Spleen (tissue), 11 donors: ENCODE data around the gene NCF2. TPM values are rescaled to one million over a fixed set of nuclear protein-coding genes. Genes with fewer than 3 reads are reported as not detected.
A peak's percentile ranks its signal among the peaks of the same experiment; 100 is the strongest.

Experiments
- DNase-seq: peaks from one replicate; pipeline ENCODE4 v3.0.0-alpha.2; 2020
- H3K27ac ChIP-seq, 8 donors: fragments of 200-600 bp; sonication (generic) in 7 of 8; 1 replicate in 4 of 8; 2 replicates in 4 of 8; pipeline versions ENCODE4 v1.5.0 to v1.8.0; 2016 to 2021; ENCODE audit warnings: inconsistent platforms in 4 of 8, mild to moderate bottlenecking in 4 of 8, moderate library complexity in 1 of 8
- H3K27me3 ChIP-seq, 7 donors: fragments of 200-600 bp; sonication (generic) in 6 of 7; replicated peaks in 1 of 7; 1 replicate in 4 of 7; 2 replicates in 3 of 7; pipeline versions ENCODE4 v1.5.0 to v1.8.0; 2016 to 2021; ENCODE audit warnings: inconsistent platforms in 3 of 7, mild to moderate bottlenecking in 1 of 7
- H3K36me3 ChIP-seq, 6 donors: fragments of 200-600 bp; sonication (generic) in 5 of 6; 1 replicate in 4 of 6; 2 replicates in 2 of 6; pipeline versions ENCODE4 v1.5.0 to v1.8.0; 2016 to 2021; ENCODE audit warnings: inconsistent platforms in 2 of 6
- H3K4me1 ChIP-seq, 6 donors: fragments of 200-600 bp; sonication (generic) in 5 of 6; 1 replicate in 3 of 6; 2 replicates in 3 of 6; pipeline versions ENCODE4 v1.5.0 to v1.8.0; 2016 to 2021; ENCODE audit warnings: inconsistent platforms in 3 of 6
- H3K4me3 ChIP-seq, 8 donors: fragments of 200-600 bp; sonication (generic) in 7 of 8; 1 replicate in 4 of 8; 2 replicates in 4 of 8; pipeline versions ENCODE4 v1.5.0 to v1.8.0; 2016 to 2021; ENCODE audit warnings: inconsistent platforms in 4 of 8, mild to moderate bottlenecking in 4 of 8, moderate library complexity in 2 of 8
- H3K9me3 ChIP-seq, 8 donors: fragments of 200-600 bp; sonication (generic) in 7 of 8; 1 replicate in 4 of 8; 2 replicates in 4 of 8; pipeline versions ENCODE4 v1.5.0 to v1.8.0; 2016 to 2021; ENCODE audit warnings: inconsistent platforms in 4 of 8
- POLR2A ChIP-seq, 3 donors: fragments of 450-650 bp; IDR thresholded peaks; one replicate each; pipeline ENCODE4 v1.5.1; 2017; ENCODE audit warnings: antibody characterized with exemption in 3 of 3, mild to moderate bottlenecking in 1 of 3
- POLR2AphosphoS5 ChIP-seq, 3 donors: sonication (generic); formaldehyde crosslinking; IDR thresholded peaks; one replicate each; pipeline ENCODE4 v1.5.1; 2017; ENCODE audit warnings: antibody characterized with exemption in 3 of 3
- WGBS, 5 donors: extraction: QIAGEN DNeasy Blood & Tissue Kit in 3 of 5; methylation state at CpG; one replicate each; pipeline versions ENCODE4 v1.1.5 to v1.1.7; 2013 to 2018; 5-methylcytosine and 5-hydroxymethylcytosine counted together
- intact Hi-C: fragments of 100-400 bp; cut with DNase I; formaldehyde crosslinking; loops from one replicate; pipeline ENCODE4 v1.15.0; 2023; ENCODE audit warnings: low total_unique reads
- polyA plus RNA-seq, 3 donors: library from polyadenylated mRNA; stranded (reverse); fragments of 200-250 nt; gene quantifications; one replicate each; pipeline ENCODE4 v1.2.1, GENCODE V29; 2013
- total RNA-seq, 7 donors: library from RNA; depleted of rRNA in 3 of 7; stranded (reverse); fragments of >200 nt in 3 of 7; fragmentation: NEBNext Ultra II Directional in 4 of 7; extraction: Animal tissue kit (Norgen Biotek cat#: 25700) in 4 of 7; gene quantifications; one replicate each; pipeline versions ENCODE4 v1.1.0 to v1.2.1, GENCODE V29; 2016 to 2021
- TF ChIP-seq, protein P1 (sequence below), 11 experiments: fragments of 200-600 bp in 7 of 11; fragments of 450-650 bp in 4 of 11; sonication (generic) in 4 of 11; IDR thresholded peaks in 8 of 11; conservative IDR thresholded peaks in 3 of 11; 1 replicate in 7 of 11; 2 replicates in 4 of 11; pipeline versions ENCODE4 v1.4.0 to v1.8.0; 2016 to 2021; ENCODE audit warnings: antibody characterized with exemption in 11 of 11, inconsistent platforms in 4 of 11, mild to moderate bottlenecking in 1 of 11
- donor health status: healthy with polysubstance abuse.
- donor health status: DM: no; HTN: no; CAD: no; lungs with moderate emphysema.
- donor health status: DM: no; HTN: no; CAD: no.
- donor health status: Bipolar disorder and iron deficiency.
- donor health status: healthy.
- donor health status: DM: no; HTN: no; CAD: no.
- donor health status: DM: yes; HTN: yes; CAD: no.

Gene NCF2
- total and polyA plus RNA-seq, 10 donors: 14.9 to 232 (median 99.0) TPM

DNA sequence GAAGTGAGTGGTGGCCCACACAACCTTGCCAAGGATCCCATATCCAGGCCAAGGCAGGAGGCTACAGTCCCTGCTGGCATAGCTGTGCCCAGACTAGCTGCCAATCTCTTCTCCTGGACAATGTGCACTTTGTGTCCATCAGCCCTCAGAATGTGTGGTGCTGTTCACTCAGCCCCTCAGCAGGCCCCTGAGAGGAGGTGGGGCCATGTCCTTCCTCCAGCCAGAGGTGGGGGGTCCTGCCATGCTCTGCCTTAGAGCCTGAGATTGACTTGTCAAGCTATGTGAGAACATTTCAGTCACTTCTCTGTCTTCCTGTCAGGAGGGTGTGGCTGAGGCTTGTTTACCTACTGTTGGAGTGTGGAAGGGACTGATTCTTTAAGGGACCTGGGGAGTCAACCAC is 1.4 kb downstream of the NCF2 start:
- peak overlapping the region; percentile 72 to 98 (median 90) for H3K27ac ChIP-seq
- TF ChIP-seq, protein P1, sequence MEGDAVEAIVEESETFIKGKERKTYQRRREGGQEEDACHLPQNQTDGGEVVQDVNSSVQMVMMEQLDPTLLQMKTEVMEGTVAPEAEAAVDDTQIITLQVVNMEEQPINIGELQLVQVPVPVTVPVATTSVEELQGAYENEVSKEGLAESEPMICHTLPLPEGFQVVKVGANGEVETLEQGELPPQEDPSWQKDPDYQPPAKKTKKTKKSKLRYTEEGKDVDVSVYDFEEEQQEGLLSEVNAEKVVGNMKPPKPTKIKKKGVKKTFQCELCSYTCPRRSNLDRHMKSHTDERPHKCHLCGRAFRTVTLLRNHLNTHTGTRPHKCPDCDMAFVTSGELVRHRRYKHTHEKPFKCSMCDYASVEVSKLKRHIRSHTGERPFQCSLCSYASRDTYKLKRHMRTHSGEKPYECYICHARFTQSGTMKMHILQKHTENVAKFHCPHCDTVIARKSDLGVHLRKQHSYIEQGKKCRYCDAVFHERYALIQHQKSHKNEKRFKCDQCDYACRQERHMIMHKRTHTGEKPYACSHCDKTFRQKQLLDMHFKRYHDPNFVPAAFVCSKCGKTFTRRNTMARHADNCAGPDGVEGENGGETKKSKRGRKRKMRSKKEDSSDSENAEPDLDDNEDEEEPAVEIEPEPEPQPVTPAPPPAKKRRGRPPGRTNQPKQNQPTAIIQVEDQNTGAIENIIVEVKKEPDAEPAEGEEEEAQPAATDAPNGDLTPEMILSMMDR (IDR thresholded peaks at IDR 0.05 in 8 of 11, conservative IDR thresholded peaks at IDR 0.05 in 3 of 11): no peak
- no peak for TF ChIP-seq POLR2A (IDR thresholded peaks at IDR 0.05)
- TF ChIP-seq POLR2AphosphoS5 (IDR thresholded peaks at IDR 0.05): peak in 1 of 3 donors; percentile 22
- intact Hi-C loops: no loop called here
- no peaks in the 10 kb centered on the region for H3K27me3 ChIP-seq
- DNase-seq: peak; percentile 77
- peak overlapping the region in 6 of 8 donors; percentile 8 to 67 (median 34) for H3K4me3 ChIP-seq
- peaks cover 0 to 32% (median 0%) of the 10 kb centered on the region in 6 donors for H3K36me3 ChIP-seq
- peaks cover 2 to 90% (median 49%) of the 10 kb centered on the region in 6 donors for H3K4me1 ChIP-seq
- H3K9me3 ChIP-seq: no peaks in the 10 kb centered on the region

DNA sequence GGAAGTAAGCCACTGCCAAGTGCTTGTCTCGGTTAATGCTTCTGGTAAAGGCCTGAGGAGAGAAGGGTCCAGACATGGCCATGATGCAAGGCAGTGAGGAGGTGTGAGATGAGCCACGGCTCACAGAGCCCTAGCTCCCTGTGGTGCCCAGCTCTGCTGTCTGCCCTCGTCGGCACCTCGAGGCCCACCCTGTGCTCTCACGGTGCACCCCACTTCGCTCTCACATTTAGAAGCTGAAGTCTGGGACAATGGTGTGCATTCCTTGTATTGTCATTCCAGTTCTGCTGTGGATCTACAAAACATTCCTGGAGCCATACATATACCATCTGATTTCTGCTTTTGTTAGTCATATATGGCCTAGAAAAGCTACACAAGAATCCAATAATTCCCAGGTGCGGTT is 3.3 kb downstream of the NCF2 start:
- TF ChIP-seq POLR2A (IDR thresholded peaks at IDR 0.05) (no peak), POLR2AphosphoS5 (IDR thresholded peaks at IDR 0.05) (no peak)
- TF ChIP-seq, protein P1 (IDR thresholded peaks at IDR 0.05 in 8 of 11, conservative IDR thresholded peaks at IDR 0.05 in 3 of 11): no peak
- no peaks in the 10 kb centered on the region for H3K27me3 ChIP-seq
- intact Hi-C loops: no loop called here
- H3K27ac ChIP-seq: peak overlapping the region in 6 of 8 donors; percentile 21 to 98 (median 56)
- H3K4me1 ChIP-seq: peaks cover 2 to 86% (median 40%) of the 10 kb centered on the region in 6 donors
- WGBS, 5 donors: 84 to 98% (median 94%) methylated on average over 8 of the region's 8 CpGs
- peak overlapping the region in 2 of 8 donors; percentile 3 to 28 for H3K4me3 ChIP-seq
- peaks cover 0 to 49% (median 0%) of the 10 kb centered on the region in 6 donors for H3K36me3 ChIP-seq
- no peaks in the 10 kb centered on the region for H3K9me3 ChIP-seq
- DNase-seq: no peak

DNA sequence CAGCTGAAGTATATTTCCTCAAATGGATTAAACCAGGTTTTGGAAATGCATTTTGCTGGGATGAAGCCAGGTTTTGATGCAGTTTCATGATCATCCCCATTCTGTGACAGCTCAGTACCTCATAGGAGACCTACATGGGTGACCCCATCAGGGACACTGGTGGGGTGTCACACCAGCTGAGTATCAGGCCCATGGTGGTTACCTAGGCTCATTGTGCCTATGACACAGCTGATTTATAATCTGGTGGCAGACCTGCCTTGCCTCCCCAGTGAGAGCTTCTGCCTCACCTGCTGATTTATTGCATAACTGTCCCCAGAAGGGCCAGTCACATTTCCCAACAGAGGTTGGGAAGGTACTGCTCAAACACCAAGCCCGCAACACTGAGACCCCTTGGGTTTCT is 3.8 kb downstream of the NCF2 start:
- H3K27ac ChIP-seq: peak overlapping the region in 6 of 8 donors; percentile 21 to 98 (median 56)
- intact Hi-C loops: no loop called here

DNA sequence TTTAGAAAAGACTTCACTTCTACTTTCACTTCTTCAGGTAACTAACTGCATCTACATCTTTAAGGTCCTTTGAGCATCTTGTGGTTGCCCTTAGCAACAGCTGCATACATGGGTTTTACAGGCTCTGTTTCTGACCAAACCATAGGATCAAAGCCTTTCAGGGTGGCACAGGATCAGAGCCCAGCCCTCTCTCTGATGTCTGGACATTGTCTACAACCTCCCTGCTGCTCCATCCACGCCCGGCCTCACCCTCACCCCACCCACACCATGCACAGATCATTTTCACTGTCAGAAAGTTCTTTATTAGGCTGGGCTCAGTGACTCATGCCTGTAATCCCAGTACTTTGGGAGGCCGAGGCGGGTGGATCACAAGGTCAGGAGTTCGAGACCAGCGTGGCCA is 5.2 kb downstream of the NCF2 start:
- peaks cover 5 to 86% (median 41%) of the 10 kb centered on the region in 6 donors for H3K4me1 ChIP-seq
- no peaks in the 10 kb centered on the region for H3K27me3 ChIP-seq
- no peak overlapping the region for H3K4me3 ChIP-seq
- 84 to 91% (median 88%) methylated on average over 6 of the region's 6 CpGs for WGBS, 5 donors
- no peaks in the 10 kb centered on the region for H3K9me3 ChIP-seq
- no peak for DNase-seq
- TF ChIP-seq POLR2A (IDR thresholded peaks at IDR 0.05): no peak
- TF ChIP-seq POLR2AphosphoS5 (IDR thresholded peaks at IDR 0.05): no peak
- TF ChIP-seq, protein P1 (IDR thresholded peaks at IDR 0.05 in 8 of 11, conservative IDR thresholded peaks at IDR 0.05 in 3 of 11): no peak
- peak overlapping the region in 4 of 8 donors; percentile 83 to 98 (median 92) for H3K27ac ChIP-seq
- peaks cover 0 to 55% (median 0%) of the 10 kb centered on the region in 6 donors for H3K36me3 ChIP-seq
- intact Hi-C loops: no loop called here

More for the DNA sequence above, 3.8 kb downstream of the NCF2 start:
- Histone ChIP-seq H3K27me3 (no peaks in the 10 kb centered on the region), H3K4me1 (peaks cover 2 to 86% (median 41%) of the 10 kb centered on the region in 6 donors), H3K4me3 (peak overlapping the region in 1 of 8 donors; percentile 28), H3K36me3 (peaks cover 0 to 53% (median 0%) of the 10 kb centered on the region in 6 donors), H3K9me3 (no peaks in the 10 kb centered on the region)
- TF ChIP-seq, protein P1 (IDR thresholded peaks at IDR 0.05 in 8 of 11, conservative IDR thresholded peaks at IDR 0.05 in 3 of 11): no peak
- no peak for TF ChIP-seq POLR2AphosphoS5 (IDR thresholded peaks at IDR 0.05)
- no peak for TF ChIP-seq POLR2A (IDR thresholded peaks at IDR 0.05)
- no peak for DNase-seq
- 63 to 93% (median 87%) methylated on average over 1 of the region's 1 CpG for WGBS, 5 donors
